ENCODE results near the gene COA6. TPM values are rescaled to one million over a fixed set of nuclear protein-coding genes. Genes with fewer than 3 reads are reported as not detected.

The COA6 gene
- total RNA-seq, 1 donor from 2014 or later: 28.7 TPM

- no peak for DNase-seq (ENCODE audit: extremely low spot score, unreplicated experiment)
- Mint-ChIP-seq H3K4me1 (ENCODE audit: unreplicated experiment) (no peaks in the 10 kb centered on the region), H3K27me3 (ENCODE audit: unreplicated experiment) (peaks cover 41% of the 10 kb centered on the region), H3K4me3 (ENCODE audit: unreplicated experiment) (no peak overlapping the region), H3K27ac (ENCODE audit: unreplicated experiment) (no peak overlapping the region), H3K9me3 (ENCODE audit: unreplicated experiment) (no peaks in the 10 kb centered on the region), H3K36me3 (ENCODE audit: unreplicated experiment) (no peaks in the 10 kb centered on the region)
- no peak for TF ChIP-seq CTCF (IDR thresholded peaks at IDR 0.05)
Observed at GRCh38 chr1:234357831-234358230, 15.4 kb upstream of the COA6 start.

GRCh38 chr1:234361102-234361603 is 12.1 kb upstream of the COA6 start:
- no peak for TF ChIP-seq CTCF (IDR thresholded peaks at IDR 0.05)
- Mint-ChIP-seq H3K4me1 (ENCODE audit: unreplicated experiment) (no peaks in the 10 kb centered on the region), H3K36me3 (ENCODE audit: unreplicated experiment) (no peaks in the 10 kb centered on the region), H3K9me3 (ENCODE audit: unreplicated experiment) (no peaks in the 10 kb centered on the region), H3K27me3 (ENCODE audit: unreplicated experiment) (peaks cover 22% of the 10 kb centered on the region), H3K27ac (ENCODE audit: unreplicated experiment) (no peak overlapping the region), H3K4me3 (ENCODE audit: unreplicated experiment) (no peak overlapping the region)
- DNase-seq (ENCODE audit: extremely low spot score, unreplicated experiment): no peak

GRCh38 chr1:234362558-234362957 is 10.7 kb upstream of the COA6 start:
- no peaks in the 10 kb centered on the region for H3K9me3 Mint-ChIP-seq (ENCODE audit: unreplicated experiment)
- no peak for DNase-seq (ENCODE audit: extremely low spot score, unreplicated experiment)
- no peak for TF ChIP-seq CTCF (IDR thresholded peaks at IDR 0.05)
- H3K27me3 Mint-ChIP-seq (ENCODE audit: unreplicated experiment): peaks cover 22% of the 10 kb centered on the region
- no peak overlapping the region for H3K27ac Mint-ChIP-seq (ENCODE audit: unreplicated experiment)
- H3K4me3 Mint-ChIP-seq (ENCODE audit: unreplicated experiment): no peak overlapping the region
- H3K4me1 Mint-ChIP-seq (ENCODE audit: unreplicated experiment): no peaks in the 10 kb centered on the region
- no peaks in the 10 kb centered on the region for H3K36me3 Mint-ChIP-seq (ENCODE audit: unreplicated experiment)

- Mint-ChIP-seq H3K4me1 (ENCODE audit: unreplicated experiment) (peaks cover 9% of the 10 kb centered on the region), H3K36me3 (ENCODE audit: unreplicated experiment) (no peaks in the 10 kb centered on the region), H3K27ac (ENCODE audit: unreplicated experiment) (no peak overlapping the region), H3K9me3 (ENCODE audit: unreplicated experiment) (no peaks in the 10 kb centered on the region), H3K4me3 (ENCODE audit: unreplicated experiment) (no peak overlapping the region), H3K27me3 (ENCODE audit: unreplicated experiment) (peaks cover 2% of the 10 kb centered on the region)
- DNase-seq (ENCODE audit: extremely low spot score, unreplicated experiment): no peak
- no peak for TF ChIP-seq CTCF (IDR thresholded peaks at IDR 0.05)
Observed at GRCh38 chr1:234368320-234369032, 4.8 kb upstream of the COA6 start.

GRCh38 chr1:234369033-234369430 is 4.2 kb upstream of the COA6 start:
- no peaks in the 10 kb centered on the region for H3K9me3 Mint-ChIP-seq (ENCODE audit: unreplicated experiment)
- peaks cover 2% of the 10 kb centered on the region for H3K27me3 Mint-ChIP-seq (ENCODE audit: unreplicated experiment)
- H3K4me1 Mint-ChIP-seq (ENCODE audit: unreplicated experiment): peaks cover 10% of the 10 kb centered on the region
- H3K4me3 Mint-ChIP-seq (ENCODE audit: unreplicated experiment): no peak overlapping the region
- TF ChIP-seq CTCF (IDR thresholded peaks at IDR 0.05): no peak
- H3K36me3 Mint-ChIP-seq (ENCODE audit: unreplicated experiment): no peaks in the 10 kb centered on the region
- H3K27ac Mint-ChIP-seq (ENCODE audit: unreplicated experiment): no peak overlapping the region
- DNase-seq (ENCODE audit: extremely low spot score, unreplicated experiment): no peak

All from osteocyte (in vitro differentiated cells).